Osteoblast (primary cell): ENCODE results near the gene CLEC12A. TPM values are rescaled to one million over a fixed set of nuclear protein-coding genes. Genes with fewer than 3 reads are reported as not detected.

Experiments used
- DNase-seq: peaks from one replicate; pipeline ENCODE4 v3.0.0; 2011; ENCODE audit warnings: low spot score, mixed read lengths; ENCODE audit not compliant: insufficient read length; ENCODE audit errors: missing footprints
- H2AFZ ChIP-seq: 2 replicates; pipeline ENCODE4 v1.6.0; 2011; ENCODE audit warnings: mild to moderate bottlenecking, low read length
- H3K27ac ChIP-seq: 2 replicates; pipeline ENCODE4 v1.5.1; 2011; ENCODE audit warnings: mild to moderate bottlenecking, low read depth, low read length, moderate library complexity
- H3K27me3 ChIP-seq: 2 replicates; pipeline ENCODE4 v1.6.0; 2012; ENCODE audit warnings: mild to moderate bottlenecking, control low read depth, inconsistent platforms, low read length, moderate library complexity; ENCODE audit not compliant: insufficient read depth
- H3K36me3 ChIP-seq: 2 replicates; pipeline ENCODE4 v1.5.1; 2011; ENCODE audit warnings: mild to moderate bottlenecking, low read length, control low read depth, moderate library complexity; ENCODE audit not compliant: insufficient read depth
- H3K4me1 ChIP-seq: 2 replicates; pipeline ENCODE4 v1.5.1; 2011; ENCODE audit warnings: mild to moderate bottlenecking, low read length, control low read depth, moderate library complexity; ENCODE audit not compliant: insufficient read depth
- H3K4me2 ChIP-seq: 2 replicates; pipeline ENCODE4 v1.6.0; 2011; ENCODE audit warnings: mild to moderate bottlenecking, low read length; ENCODE audit not compliant: insufficient read depth
- H3K4me3 ChIP-seq: fragments of 200-600 bp; sonication (generic); 3 replicates; pipeline ENCODE4 v1.5.1; 2012; ENCODE audit warnings: mild to moderate bottlenecking, low read length, inconsistent platforms; ENCODE audit not compliant: insufficient read depth
- H3K79me2 ChIP-seq: 2 replicates; pipeline ENCODE4 v1.6.0; 2012; ENCODE audit warnings: mild to moderate bottlenecking, low read length, control low read depth, inconsistent platforms; ENCODE audit not compliant: insufficient read depth
- H3K9me3 ChIP-seq: 2 replicates; pipeline ENCODE4 v1.5.1; 2011; ENCODE audit warnings: low read depth, low read length, control low read depth
- H4K20me1 ChIP-seq: 2 replicates; pipeline ENCODE4 v1.6.0; 2012; ENCODE audit warnings: mild to moderate bottlenecking, low read length, control low read depth; ENCODE audit not compliant: insufficient read depth
- total RNA-seq: library from RNA; depleted of rRNA; stranded (reverse); fragments of >200 nt; gene quantifications from 2 replicates; pipeline ENCODE4 v1.2.3, GENCODE V29; 2012
- TF ChIP-seq, protein P1 (sequence below): IDR thresholded peaks from 2 replicates; pipeline ENCODE4 v1.5.1; 2011; ENCODE audit warnings: mild to moderate bottlenecking, low read depth, low read length, moderate library complexity; ENCODE audit errors: extremely low read depth

Gene CLEC12A
- total RNA-seq, 1 donor = 0.72 TPM

DNA sequence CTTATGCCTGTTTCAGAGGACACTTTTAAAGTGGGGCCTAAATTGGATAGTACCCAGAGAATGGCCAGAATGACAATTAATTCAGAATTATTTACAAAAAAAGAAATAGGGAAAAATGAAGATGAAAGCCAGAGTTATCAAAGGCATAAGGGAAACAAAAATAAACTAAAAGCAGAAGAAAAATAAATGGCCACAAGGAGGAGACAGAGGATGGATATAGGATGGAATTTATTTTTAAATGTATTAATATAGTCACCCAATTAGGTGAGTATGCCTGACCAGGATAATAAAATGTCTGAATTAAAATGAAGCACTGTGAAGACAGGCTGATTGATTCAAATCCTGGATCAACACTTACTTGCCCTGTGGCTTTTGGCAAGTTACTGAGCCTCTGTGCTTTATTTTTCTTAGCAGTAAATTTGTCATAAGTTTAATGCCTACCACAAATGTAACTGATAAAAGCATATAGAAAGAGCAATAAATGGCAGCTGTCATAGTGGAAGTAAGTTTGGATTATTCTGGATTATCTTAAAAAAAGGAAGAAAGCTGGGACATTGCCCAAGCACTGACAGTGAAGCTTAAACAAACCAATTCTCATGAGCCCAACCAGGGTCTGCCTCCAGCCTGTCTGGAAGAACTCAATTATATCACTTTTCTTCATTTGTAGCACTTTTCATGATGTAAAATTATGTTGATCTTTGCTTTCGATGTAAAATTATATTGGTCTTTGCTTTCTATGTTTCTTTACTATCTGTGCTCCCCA, 62.8 kb downstream of the CLEC12A start:
- DNase-seq = peak; percentile 75

More for the DNA sequence above, 62.8 kb downstream of the CLEC12A start:
- H3K4me2 ChIP-seq = no peak overlapping the region
- H3K27me3 ChIP-seq = no peaks in the 10 kb centered on the region
- no peak overlapping the region for H3K27ac ChIP-seq
- H3K9me3 ChIP-seq = no peaks in the 10 kb centered on the region
- H3K4me3 ChIP-seq = no peak overlapping the region
- TF ChIP-seq, protein P1, sequence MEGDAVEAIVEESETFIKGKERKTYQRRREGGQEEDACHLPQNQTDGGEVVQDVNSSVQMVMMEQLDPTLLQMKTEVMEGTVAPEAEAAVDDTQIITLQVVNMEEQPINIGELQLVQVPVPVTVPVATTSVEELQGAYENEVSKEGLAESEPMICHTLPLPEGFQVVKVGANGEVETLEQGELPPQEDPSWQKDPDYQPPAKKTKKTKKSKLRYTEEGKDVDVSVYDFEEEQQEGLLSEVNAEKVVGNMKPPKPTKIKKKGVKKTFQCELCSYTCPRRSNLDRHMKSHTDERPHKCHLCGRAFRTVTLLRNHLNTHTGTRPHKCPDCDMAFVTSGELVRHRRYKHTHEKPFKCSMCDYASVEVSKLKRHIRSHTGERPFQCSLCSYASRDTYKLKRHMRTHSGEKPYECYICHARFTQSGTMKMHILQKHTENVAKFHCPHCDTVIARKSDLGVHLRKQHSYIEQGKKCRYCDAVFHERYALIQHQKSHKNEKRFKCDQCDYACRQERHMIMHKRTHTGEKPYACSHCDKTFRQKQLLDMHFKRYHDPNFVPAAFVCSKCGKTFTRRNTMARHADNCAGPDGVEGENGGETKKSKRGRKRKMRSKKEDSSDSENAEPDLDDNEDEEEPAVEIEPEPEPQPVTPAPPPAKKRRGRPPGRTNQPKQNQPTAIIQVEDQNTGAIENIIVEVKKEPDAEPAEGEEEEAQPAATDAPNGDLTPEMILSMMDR = peak; percentile 47
- H2AFZ ChIP-seq = no peak overlapping the region
- H3K36me3 ChIP-seq = no peaks in the 10 kb centered on the region
- H4K20me1 ChIP-seq = no peaks in the 10 kb centered on the region
- H3K79me2 ChIP-seq = no peaks in the 10 kb centered on the region
- peaks cover 5% of the 10 kb centered on the region for H3K4me1 ChIP-seq

Other genes with a start within 250 kb of the CLEC12A start
- gene CLECL1, start 238.3 kb upstream of the CLEC12A start, total RNA-seq = not detected in 2 replicates
- not detected in 2 replicates for gene CD69, start 210.5 kb upstream of the CLEC12A start, total RNA-seq
- gene KLRF1, start 143.9 kb upstream of the CLEC12A start, total RNA-seq = not detected in 2 replicates
- gene CLEC2B, start 102.1 kb upstream of the CLEC12A start, total RNA-seq = 11.5 and 11.6 TPM in 2 replicates
- not detected in 2 replicates for gene KLRF2, start 89.9 kb upstream of the CLEC12A start, total RNA-seq
- not detected in 2 replicates for gene CLEC2A, start 39.0 kb upstream of the CLEC12A start, total RNA-seq
- gene CLEC1B, start 27.7 kb downstream of the CLEC12A start, total RNA-seq = not detected in 2 replicates
- gene CLEC12B, start 39.2 kb downstream of the CLEC12A start, total RNA-seq = not detected in 2 replicates
- gene CLEC9A, start 59.3 kb downstream of the CLEC12A start, total RNA-seq = not detected in 2 replicates
- gene CLEC1A, start 127.6 kb downstream of the CLEC12A start, total RNA-seq = under 0.01 TPM in 1 of 2 replicates, not detected in the other
- under 0.01 and 0.36 TPM in 2 replicates for gene CLEC7A, start 158.8 kb downstream of the CLEC12A start, total RNA-seq
- under 0.01 and 0.29 TPM in 2 replicates for gene OLR1, start 200.7 kb downstream of the CLEC12A start, total RNA-seq
- gene TMEM52B, start 207.6 kb downstream of the CLEC12A start, total RNA-seq = not detected in 2 replicates
- 64.2 and 65.9 TPM in 2 replicates for gene GABARAPL1, start 241.5 kb downstream of the CLEC12A start, total RNA-seq